Activated T-cell treated with anti-CD3 and anti-CD28 coated beads for 24 hours (primary cell): ENCODE measurements around the gene LEO1.
"Not testable (repeated sequence)": the region's sequence is repeated elsewhere in the genome, so short reads cannot be mapped to it uniquely, and the experiment has no call there.

ENCODE experiments used
- DNase-seq: peaks from one replicate; pipeline ENCODE4 v3.0.0-alpha.2; 2020; ENCODE audit warnings: low read depth

LEO1 gene

DNA sequence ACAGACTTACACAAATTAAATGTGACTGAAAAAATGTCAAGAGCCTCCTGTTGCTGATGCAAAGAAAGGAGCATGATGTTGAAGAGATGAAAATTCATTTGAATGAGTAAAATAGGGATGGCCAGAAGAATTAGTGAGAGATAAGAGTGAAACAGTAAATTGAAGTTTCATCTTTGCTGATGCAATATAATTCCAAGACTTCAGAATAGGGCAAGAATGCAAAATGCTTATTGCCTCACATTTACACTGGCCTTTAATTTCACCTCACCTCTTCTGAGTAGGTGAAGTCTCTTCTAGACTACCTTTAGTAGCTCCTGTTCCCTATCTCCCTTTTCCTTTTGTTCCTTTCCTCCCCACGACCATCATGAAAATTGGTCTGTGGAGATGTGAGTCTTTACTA, 32.1 kb upstream of the LEO1 start:
- no peak for DNase-seq

DNA sequence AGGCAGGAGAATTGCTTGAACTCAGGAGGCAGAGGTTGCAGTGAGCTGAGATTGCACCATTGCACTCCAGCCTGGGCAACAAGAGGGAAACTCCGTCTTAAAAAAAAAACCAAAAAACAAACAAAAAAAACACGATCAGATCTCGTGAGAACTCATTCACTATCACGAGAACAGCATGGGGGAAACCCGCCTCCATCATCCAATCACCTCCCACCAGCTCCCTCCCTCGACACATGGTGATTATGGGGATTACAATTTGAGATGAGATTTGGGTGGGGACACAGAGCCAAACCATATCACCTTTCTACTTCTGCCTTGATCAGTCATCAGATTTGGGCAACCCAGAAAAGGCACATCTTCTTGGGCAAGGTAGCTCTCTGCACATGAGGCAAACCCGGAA, 31.5 kb upstream of the LEO1 start:
- DNase-seq, result not testable (repeated sequence)

DNA sequence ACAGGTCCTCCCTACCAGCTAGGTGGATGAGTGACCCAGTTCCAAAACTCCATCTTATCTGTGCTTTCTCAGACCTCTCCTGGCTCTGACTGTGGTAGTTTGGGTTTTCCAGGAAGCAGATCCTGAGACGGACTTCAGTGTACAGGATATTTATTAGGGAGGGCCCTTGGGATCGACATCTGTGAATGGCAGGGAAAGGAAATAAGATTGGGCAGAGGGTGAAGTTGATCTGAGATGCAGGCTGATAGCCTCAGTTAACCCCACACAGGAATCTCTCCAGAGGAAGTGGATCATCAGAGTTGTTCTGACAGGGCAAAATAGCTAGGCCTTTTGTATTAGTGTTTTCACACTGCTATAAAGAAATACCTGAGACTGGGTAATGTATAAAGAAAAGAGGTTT, 30.8 kb upstream of the LEO1 start:
- no peak for DNase-seq

DNA sequence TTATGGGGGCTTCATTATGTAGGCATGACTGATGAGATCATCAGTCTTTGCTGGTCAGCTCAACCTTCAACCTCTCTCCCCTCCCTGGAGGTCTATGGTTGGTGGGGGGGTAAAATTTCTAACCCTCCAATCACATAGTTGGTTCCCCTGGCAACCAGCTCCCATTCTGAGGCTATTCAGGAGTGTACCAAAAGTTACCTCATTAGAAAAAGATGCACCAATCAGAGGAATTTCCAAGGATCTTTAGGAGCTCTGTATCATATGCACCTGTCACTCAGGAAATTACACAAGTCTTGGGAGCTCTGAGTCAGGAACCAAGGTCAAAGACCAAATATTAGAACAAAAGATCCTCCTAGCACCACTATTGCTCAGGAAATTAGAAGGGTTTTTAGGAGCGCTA, 21.4 kb upstream of the LEO1 start:
- DNase-seq, result no peak

DNA sequence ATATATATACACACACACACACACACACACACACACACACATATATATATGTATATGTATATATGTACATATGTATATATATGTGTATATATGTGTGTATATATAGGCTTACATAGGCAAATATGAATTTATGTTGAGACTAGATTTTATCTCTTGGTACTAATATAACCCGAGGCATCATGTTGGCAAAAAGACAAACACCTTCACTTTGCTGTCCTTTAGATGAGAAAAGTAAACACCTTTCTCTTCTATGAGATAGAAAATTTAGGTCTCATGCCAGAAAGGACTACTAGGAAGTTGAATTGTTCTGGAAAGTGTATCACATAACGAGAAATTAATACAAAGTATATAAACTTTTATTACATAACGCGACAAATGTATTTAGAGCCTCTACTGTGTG, 19.6 kb upstream of the LEO1 start:
- DNase-seq, result no peak

DNA sequence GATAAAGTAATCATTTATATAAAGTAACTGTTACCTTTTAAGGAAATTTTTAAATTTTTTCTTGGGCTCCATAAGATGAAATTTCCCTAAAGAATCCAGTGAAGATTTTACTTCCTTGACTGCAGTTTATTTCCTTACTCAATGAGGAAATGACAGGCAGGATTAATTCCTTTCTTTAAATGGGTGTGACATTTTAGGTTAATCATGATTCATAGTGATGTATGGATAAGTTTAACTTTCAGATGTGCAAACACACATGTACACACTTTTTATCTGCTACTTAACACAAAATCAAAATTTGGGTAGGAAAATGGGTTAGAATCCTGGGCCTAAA, 11.2 kb upstream of the LEO1 start:
- DNase-seq, result no peak

DNA sequence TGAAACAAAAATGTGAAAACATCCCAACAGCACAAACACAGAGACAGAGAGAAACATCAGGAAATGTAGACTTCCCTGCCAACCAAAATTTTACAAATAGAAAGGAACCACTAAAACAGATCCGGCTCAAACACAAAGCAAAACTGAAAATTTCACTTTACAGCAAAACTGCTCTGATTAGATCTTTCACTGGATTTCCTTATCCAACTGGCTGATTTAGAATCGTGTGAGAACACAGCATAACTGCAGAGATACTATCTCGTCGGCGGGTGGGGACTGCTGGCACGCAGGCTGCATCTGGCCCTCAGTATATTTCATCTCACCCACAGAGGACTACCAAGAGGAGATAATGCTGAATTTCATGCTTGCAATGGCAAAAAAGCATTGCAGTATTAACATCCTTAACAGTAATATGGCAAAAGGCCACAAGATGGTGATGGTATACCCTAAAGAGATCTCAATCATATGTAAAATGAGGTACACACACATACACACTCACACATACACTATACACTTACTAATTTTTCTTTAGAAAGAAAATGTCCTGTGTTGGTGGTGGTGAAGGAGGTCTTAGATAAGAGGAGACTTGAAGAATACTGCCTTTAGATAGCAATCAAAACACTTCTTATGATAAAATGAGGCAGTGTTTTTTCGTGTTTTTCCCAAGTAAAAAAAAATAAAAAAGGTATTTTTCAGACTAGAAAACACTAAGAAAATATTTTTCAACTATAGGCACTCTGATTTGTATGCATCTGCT, 10.6 kb upstream of the LEO1 start:
- DNase-seq, result peak; percentile 18

DNA sequence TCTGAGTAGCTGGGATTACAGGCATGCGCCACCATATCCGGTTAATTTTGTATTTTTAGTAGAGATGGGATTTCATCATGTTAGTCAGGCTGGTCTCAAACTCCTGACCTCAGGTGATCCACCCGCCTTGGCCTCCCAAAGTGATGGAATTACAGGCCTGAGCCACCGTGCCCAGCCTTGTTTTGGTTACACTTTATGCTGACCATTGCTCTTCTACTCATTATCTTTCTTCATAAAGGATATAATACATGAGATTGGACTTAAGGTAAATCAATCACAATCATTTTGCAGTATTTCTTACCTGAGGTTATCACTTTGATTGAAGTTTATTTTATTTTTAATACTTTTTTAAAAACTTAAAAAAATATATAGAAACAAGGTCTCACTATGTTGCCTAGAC, 2.2 kb upstream of the LEO1 start:
- no peak for DNase-seq

DNA sequence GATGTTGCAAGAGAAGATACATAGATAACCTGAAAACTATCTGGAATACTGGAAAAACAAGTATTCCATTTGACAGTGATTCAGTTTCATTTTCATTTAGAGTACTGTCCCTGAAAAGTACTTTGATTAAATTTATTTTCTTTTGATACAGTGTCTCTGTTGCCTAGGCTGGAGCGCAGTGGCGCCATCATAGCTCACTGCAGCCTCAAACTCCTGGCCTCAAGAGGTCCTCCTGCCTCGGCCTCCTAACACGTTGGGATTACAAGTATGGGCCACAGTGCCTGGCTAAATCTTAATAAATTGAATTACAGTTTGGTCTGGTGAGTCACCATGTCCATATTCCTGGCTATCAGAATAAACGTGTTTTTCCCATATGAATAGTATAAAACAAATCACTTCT, 1.6 kb upstream of the LEO1 start:
- no peak for DNase-seq

DNA sequence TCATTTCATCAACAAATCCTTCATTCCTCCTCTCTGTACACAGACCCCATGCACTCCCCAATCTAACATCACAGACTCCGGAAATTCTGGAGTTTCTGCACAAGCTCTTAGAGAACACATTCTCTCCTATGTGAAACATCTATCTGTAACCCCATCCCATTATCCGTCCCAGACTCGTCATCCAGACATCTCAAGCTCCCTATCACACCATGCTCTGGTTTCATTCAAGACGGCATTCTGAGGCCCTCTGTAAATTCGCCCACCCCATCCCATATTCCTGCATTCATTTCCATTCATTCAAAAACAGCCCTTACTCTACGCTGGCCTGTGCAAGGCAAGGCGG, 575 bp downstream of the LEO1 start:
- no peak for DNase-seq

DNA sequence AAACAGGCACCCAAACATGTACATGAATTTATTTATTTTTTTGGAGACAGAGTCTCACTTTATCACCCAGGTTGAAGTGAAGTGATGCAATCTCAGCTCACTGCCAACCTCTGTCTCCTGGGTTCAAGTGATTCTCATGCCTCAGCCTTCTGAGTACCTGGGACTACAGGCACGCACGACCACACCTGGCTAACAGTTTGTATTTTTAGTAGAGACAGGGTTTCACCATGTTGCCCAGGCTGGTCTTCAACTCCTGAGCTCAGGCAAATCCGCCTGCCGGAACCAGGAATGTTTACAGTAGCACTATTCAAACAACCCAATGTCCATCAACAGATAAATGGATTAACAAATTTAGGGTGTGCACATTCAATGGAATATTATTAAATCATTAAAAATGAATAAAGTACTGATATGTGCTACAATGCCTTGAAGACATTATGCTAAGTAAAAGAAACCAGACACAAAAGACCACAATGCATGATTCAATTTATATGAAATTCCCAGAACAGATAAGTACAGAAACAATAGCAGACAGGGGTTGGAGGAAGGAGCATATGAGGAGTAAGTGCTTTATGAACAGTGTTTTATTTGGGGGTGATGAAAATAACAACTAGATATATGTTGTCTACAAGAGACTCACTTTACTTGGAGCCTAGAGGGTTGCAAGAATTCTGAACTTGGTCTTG, 1.3 kb downstream of the LEO1 start:
- no peak for DNase-seq

DNA sequence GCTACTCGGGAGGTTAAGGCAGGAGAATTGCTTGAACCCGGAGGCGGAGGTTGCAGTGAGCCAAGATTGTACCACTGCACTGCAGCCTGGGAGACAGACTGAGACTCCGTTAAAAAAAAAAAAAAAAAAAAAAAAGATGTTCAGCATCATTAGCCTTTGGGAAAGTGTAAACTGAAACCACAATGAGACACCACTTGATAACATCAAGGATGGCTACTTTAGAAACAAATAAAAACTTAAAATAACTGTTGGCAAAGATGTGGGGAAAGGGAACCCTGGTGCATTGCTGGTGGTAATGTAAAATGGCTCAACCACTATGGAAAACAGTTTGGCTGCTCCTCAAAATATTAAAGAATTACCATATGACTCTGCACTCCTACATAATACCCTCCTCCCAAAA, 1.9 kb downstream of the LEO1 start:
- no peak for DNase-seq

DNA sequence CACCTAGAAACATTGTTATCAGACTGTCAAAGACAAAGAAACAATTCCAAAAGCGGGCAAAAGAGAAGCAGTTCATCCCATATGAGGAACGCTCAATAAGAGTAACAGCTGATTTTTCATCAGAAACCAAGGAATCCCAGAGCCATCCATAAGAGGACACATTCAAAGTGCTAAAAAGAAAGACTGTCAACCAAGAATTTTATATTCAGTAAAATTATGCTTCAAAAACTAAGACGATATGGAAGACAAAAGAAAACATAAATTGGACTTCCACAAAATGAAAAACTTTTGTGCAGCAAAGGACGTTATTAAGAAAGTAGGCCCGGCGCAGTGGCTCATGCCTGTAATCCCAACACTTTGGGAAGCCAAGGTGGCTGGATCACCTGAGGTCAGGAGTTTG, 4.0 kb downstream of the LEO1 start:
- no peak for DNase-seq

DNA sequence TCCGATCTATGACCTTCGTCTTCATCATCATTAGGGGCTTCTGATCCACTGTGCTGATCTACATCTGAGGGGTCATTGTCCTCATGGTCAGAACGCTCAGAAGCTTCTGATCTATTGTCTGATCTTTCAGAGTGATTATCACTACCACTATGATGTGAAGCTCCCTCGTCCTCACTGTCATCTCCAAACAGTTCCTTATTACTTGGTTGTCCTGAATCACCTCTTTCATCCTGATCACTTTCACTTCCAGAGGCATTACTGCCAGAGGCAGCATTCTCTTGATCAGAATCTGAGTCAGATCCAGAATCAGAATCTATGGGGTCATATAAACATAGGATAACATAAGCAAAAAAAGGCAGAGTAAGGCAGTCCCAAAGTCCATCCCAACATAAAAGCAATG, 5.4 kb downstream of the LEO1 start:
- DNase-seq, result no peak

DNA sequence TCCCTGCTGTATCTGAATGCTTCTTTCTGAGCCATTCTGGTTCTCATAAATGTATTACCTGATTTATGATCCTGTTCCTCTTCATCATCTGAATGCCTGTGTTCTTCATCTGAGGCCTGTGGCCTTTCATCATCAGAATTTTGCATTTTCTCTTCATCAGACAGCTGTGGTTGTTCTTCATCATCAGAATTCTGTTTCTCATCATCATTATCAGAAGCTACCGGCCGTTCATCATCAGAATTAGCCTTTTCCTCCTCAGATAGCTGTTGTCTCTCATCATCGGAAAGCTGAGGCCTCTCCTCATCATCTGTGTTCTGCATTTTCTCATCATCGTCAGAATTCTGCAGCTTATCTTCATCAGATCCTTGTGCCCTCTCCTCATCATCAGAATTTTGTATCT, 5.9 kb downstream of the LEO1 start:
- DNase-seq, result no peak

DNA sequence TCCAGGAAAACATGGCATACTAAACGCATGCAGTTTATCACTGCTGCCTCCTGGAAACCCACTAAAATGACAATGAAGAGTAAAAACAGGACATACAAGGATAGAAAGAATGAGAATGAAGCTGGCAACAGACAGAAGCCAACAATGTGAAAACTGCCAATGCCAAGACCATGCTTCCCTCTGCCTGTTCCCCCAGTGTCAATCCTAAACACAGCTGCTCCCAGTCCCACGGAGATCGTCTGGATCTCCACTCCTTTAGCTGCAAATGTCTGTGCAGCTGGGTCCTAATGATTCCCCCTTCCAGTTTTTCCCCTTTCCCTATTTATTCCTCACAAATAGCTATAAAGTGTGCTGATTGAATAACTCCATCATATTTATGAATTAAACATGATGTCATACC, 16.1 kb downstream of the LEO1 start:
- no peak for DNase-seq

DNA sequence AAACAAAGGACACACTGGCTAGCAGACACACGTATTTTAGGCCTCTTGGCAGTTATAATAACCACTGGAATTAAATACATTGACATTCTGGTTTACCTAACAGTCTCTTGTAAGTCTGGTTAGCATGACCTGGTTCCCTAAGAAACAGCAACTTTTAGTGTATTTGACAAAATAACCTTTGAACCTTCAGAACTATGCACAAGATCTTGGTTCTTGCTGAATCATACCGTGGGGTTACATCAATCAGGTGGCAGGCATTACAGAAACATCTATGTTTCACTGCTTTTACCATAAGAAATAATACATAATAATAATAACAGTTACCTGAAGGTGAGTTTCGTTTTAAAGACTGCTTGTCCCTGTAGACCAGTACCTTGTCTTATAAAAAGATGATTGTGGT, 18.8 kb downstream of the LEO1 start:
- DNase-seq, result no peak

DNA sequence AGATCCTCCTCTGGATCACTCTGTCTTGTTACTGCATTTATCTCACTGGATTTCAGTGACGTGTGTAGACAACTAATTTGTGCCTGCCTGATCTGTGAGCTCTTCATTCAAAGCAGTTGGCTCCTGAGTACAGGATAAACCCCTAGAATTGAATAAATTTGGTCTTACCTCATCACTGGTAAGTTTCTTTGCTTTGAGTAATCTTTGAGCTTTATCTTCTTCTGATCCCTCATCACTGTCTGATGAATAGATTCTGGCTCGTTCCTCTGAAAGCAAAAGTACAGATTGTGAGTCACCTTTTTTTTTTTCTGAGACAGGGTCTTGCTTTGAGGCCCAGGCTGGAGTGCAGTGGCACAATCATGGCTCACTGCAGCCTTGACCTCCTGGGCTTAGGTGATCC, 24.5 kb downstream of the LEO1 start:
- no peak for DNase-seq

DNA sequence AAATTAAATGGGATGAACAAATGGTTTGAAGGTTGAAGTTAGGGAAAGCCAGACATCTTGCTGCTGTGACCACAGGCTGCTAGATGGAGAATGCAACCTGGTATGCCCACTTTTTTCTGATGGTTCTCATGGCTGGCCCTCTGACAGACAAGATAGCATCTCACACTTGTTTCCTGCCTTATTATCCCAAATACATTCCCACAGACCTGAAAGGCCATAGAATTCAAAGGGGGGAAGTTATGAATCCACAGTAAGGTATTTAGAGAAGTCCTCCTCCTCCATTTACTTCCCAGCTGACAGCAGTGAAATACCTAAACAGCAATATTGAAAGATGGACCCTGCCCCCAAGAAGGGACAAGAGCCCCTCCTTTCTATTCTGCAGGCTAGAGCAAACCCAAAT, 32.4 kb downstream of the LEO1 start:
- no peak for DNase-seq

DNA sequence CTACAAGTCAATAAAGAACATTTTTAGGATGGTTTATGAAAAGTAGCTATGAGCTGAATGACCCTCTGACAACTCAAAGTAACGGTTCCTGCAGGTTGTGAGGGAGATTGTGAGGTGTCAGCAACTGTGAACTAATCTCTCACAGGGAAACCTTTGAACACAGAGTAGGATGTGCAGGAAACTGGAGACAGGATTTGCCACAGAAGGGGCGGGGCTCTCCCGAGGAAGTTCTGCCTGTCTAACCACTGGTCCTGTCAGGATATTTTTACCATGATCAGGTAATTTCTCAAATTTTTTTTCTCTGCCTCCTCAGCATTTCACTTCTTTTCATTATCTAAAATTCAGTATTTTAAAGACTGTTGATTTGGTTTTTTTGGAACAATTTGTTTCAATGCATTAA, 33.3 kb downstream of the LEO1 start:
- DNase-seq, result no peak

DNA sequence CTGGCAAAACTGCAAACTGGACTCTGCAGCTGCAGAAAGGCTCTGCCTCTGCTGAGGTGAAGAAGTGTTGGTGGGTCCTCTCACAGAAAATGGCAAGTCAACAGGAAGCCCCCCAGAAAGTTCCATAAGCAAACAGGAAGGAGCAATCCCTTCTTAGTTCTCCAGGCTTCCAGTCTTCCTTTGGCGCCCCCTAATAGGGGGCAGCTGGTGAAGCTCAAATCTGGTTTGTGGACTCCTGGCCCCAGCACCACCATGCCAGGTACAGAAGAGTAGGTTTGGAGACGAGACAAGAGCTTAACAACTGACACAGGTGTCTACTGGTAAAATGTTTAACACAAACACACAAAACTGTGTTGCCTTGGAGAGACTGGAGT, 35.5 kb downstream of the LEO1 start:
- no peak for DNase-seq

DNA sequence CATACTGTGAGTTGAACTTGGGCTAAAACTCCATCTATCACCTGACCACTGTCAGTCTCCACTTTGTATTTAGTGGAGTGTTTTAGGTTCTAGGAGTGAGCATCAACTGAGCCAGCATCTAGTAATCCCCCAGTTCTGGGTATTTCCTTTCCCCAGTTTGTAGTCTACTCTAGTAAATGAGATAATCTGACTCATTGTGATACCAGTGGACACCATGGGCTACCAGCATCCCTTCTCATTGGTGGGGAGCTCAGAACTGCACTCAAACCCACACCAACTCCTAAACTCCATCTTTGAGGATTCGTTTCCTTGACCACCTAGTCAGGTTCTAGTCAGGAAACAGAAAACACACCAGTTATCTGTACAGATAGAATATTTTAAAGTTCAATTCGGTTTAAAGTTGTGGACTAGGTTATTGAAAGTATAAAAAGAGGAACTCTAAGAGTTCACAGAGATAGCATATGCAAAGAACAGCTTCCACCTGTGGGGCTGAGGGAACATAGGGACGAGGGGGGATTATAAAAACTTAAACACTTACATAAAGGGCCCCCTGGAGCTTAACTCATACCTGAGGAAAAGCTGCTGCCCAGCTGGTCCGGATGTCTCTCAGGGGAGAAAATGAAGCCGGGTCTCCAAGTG, 36.0 kb downstream of the LEO1 start:
- no peak for DNase-seq

DNA sequence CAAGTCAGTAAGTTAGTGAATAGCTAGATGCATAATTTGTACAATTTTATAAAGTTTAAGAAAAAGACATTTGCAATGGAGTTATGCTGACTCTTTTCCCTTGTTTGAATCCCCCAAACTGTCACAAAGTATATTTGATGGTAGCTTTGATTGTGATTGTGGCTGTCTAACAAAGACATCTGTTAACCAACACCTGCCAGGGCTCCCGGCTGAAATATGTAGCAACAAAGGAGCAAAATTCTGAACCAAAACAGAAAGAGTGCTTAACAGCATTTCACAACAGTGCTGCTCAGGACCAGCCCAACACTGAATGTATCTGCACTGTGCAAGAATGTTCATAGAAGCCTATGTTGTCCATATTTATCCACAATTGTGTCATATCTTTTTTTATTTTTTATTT, 39.4 kb downstream of the LEO1 start:
- DNase-seq, result no peak

DNA sequence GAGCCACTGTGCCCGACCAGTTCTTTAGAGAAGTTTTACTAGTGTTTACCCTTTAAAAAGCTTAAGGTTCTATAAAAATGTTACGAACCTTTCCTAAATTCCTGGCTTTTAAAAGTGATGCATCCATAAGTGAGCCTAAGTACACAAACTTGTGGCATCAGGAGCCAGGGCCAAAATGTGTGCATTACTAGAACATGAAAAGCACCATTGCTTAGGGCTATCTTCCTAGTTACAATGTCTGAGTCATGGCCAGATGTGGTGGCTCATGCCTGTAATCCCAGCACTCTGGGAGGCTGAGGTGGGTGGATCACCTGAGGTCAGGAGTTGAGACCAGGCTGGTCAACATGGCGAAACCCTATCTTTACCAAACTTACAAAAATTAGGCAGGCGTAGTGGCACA, 39.9 kb downstream of the LEO1 start:
- no peak for DNase-seq
